Endothelial cell of hepatic sinusoid (primary cell): ENCODE data around the gene LPAR3.

Experiments used
- in situ Hi-C: cut with HindIII; loops from 2 replicates; pipeline ENCODE4 v1.10.0; 2017; ENCODE audit warnings: low sequenced_read_pairs

Gene LPAR3

GRCh38 chr1:84780000-84780716 is 112.8 kb downstream of the LPAR3 start:
- in situ Hi-C loops: no loop called here

GRCh38 chr1:84776639-84777038 is 116.4 kb downstream of the LPAR3 start:
- in situ Hi-C loops: no loop called here

DNA sequence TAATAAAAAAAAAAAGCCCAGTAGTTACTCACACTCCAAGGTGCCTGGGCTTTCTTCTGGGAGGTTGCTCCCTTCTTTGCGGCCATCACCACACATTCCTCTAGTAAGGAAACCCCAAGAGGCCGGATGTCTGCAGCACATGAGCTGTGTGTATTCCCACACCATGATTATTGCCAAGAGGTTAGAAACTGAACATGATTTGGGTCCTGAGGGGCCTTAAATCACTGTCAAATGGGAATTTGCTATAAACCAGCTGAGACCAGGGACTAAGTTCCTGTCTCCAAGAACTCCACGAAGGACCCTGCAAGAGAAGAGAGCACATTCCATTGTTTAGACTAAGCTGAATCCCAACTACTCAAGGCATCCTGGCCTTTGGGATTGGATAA is 117.5 kb downstream of the LPAR3 start:
- in situ Hi-C loops: no loop called here

- in situ Hi-C loops: loop anchor here (25.0 kb wide), 1 partner anchor 638 kb away; the partner anchor contains the start of gene PRKACB
Measured at GRCh38 chr1:84774669-84775534, 118.1 kb downstream of the LPAR3 start.

- in situ Hi-C loops: loop anchor here (25.0 kb wide), 1 partner anchor 637 kb away; the partner anchor contains the start of gene PRKACB
Measured at GRCh38 chr1:84773933-84774497, 119.0 kb downstream of the LPAR3 start.

GRCh38 chr1:84773195-84773594 is 119.8 kb downstream of the LPAR3 start:
- in situ Hi-C loops: loop anchor here (25.0 kb wide), 1 partner anchor 636 kb away; the partner anchor contains the start of gene PRKACB

- in situ Hi-C loops: loop anchor here (25.0 kb wide), 1 partner anchor 635 kb away; the partner anchor contains the start of gene PRKACB
Measured at GRCh38 chr1:84772428-84772943, 120.5 kb downstream of the LPAR3 start.

DNA sequence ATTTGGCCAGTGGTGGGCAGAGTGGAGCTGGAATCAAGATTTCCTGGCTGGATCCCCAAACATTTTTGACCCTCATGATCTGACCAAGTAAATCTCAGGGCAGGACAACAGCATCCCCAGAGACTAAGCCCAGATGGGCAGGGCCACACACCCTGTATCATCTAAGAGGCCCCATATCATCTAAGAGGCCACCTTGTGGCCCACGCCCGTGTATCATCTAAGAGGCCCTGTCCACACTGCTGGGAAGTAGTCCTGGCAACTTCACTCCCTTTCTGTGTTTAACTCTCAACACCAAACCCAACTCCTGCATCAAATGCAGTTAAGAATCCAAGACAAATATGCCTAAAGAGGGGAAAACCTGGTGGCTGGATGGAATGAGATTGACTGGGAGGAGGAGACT is 121.1 kb downstream of the LPAR3 start:
- in situ Hi-C loops: loop anchor here (25.0 kb wide), 1 partner anchor 635 kb away; the partner anchor contains the start of gene PRKACB

DNA sequence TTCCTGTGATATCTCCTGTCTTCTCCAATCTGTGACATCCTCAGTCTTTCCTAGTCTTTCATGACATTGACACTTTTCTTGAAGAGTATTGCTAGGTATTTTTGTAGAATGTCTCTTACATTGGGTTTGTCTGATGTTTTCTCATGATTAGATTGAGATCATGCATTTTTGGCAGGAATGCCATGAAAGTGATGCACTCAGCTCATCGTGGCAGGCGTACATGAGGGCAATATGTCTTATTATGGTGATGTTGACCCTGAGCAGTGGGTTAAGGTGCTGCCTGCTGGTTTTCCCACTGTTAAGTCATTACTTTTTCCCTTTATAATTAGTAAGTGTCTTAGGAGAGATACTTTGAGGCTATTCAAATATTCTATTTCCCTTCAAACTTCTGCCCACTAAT is 122.5 kb downstream of the LPAR3 start:
- in situ Hi-C loops: loop anchor here (25.0 kb wide), 1 partner anchor 633 kb away; the partner anchor contains the start of gene PRKACB

DNA sequence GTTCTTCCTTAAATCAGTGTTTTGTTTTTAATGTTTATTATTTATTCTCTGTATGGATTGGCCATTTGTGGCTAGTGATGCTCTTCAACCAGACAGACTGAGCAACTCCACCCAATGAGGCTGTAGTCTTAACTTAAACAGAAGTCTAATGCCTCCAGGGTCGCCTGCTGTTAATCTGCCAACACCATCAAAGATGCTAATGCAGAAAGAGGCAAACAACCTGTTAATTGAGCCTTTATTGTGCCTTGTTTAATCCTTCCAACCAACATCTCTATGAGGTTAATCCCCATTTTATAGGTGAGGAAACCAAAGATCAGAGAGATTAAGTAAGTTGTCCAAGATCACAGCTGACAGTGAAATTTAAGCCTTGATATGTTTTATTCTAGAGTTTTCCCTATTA is 123.4 kb downstream of the LPAR3 start:
- in situ Hi-C loops: loop anchor here (25.0 kb wide), 1 partner anchor 632 kb away; the partner anchor contains the start of gene PRKACB

GRCh38 chr1:84768634-84769033 is 124.4 kb downstream of the LPAR3 start:
- in situ Hi-C loops: loop anchor here (25.0 kb wide), 1 partner anchor 631 kb away; the partner anchor contains the start of gene PRKACB

- in situ Hi-C loops: loop anchor here (25.0 kb wide), 1 partner anchor 627 kb away; the partner anchor contains the start of gene PRKACB
Measured at GRCh38 chr1:84763912-84764680, 128.9 kb downstream of the LPAR3 start.

DNA sequence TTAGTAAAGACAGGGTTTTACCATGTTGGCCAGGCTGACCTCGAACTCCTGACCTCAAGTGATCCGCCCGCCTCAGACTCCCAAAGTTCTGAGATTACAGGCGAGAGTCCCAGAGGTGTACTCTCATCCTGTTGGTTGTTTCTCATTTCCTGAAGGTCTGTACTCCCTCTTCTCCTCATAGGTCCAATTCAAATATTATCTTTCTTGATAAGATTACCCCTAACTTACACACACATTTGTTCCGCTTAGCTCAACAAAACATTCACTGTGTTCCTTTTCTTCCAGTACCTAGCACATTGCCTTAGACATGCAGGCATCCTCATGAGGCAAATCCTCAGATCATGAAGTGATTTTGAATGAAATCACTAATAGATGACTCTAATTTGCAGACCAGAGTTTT is 130.3 kb downstream of the LPAR3 start:
- in situ Hi-C loops: loop anchor here (25.0 kb wide), 1 partner anchor 625 kb away; the partner anchor contains the start of gene PRKACB
